ENCODE data around the gene NUDT4. TPM values are rescaled to one million over a fixed set of nuclear protein-coding genes. Genes with fewer than 3 reads are reported as not detected.
"Not testable (repeated sequence)": the region's sequence is repeated elsewhere in the genome, so short reads cannot be mapped to it uniquely, and the experiment has no call there.

NUDT4 gene
- polyA plus RNA-seq, 1 donor (not counting 4 experiments of a cell fraction or from before 2014, with no cell fraction given): 33.2 TPM

DNA sequence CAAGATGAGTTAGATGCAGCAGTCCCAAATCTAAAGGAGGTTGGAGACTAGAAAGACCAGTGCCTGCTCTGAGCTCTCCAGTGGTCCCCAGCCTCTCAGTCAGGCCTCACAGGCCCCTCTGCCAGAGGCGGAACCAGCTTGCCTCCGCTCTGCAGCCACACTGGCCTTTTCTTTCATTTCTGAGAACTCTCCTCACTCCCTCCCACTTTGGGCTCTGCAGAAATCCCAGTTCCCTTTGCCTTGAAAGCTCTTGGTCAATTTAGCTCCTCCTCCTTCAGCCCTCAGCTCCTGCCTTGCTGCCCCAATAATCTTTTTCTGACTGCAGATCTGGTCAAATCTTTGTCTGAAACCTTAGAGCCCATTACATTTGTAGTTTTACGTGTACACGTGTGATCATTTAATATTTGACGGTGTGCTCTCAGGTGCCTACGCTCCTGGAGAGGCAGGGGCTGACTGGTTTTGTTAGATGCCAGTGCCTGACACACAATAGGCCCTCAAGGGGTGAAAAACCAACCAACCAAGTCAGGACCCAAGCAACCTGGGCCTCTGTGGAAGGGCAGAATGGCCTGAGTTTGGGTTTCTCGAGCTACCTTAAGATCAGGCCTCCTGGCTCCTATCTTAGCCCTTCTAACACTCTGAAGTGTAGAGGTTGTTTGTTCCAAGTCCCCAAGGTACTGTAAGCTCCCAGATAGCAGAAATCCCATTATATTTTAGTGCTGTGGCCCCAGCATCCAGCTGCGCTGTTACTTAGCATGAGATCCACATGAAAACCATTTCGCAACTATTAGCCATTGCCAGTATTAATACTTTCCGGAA is 1.1 kb upstream of the NUDT4 start:
- Histone ChIP-seq H3K4me2 (ENCODE audit: control insufficient read depth, extremely low read depth, insufficient read depth, low read depth, low read length) (peak overlapping the region; percentile 94), H3K9me3 (ENCODE audit: control insufficient read depth, low read depth, low read length) (no peaks in the 10 kb centered on the region), H4K20me1 (ENCODE audit: control insufficient read depth, extremely low read depth, insufficient read depth, low read length) (peaks cover 5% of the 10 kb centered on the region), H3K4me3 (ENCODE audit: control insufficient read depth in 2 of 3, extremely low read depth in 1 of 3, insufficient read depth in 2 of 3, low read depth in 1 of 3, low read length in 3 of 3) (peak overlapping the region in 2 of 3 experiments; percentile 70 to 85), H2AFZ (ENCODE audit: control insufficient read depth, low read length) (peak overlapping the region; percentile 12), H3K9ac (ENCODE audit: control insufficient read depth, extremely low read depth, insufficient read depth, low read length) (peak overlapping the region; percentile 76), H3K9me1 (ENCODE audit: control insufficient read depth, extremely low read depth, insufficient read depth, low read length) (no peaks in the 10 kb centered on the region), H3K79me2 (ENCODE audit: control insufficient read depth, insufficient read depth, low read length) (peaks cover 34% of the 10 kb centered on the region), H3K27ac (ENCODE audit: control insufficient read depth, insufficient read depth, low read length) (no peak overlapping the region), H3K36me3 (ENCODE audit: control insufficient read depth in 2 of 2, extremely low read depth in 1 of 2, insufficient read depth in 2 of 2, low read length in 2 of 2) (no peaks in the 10 kb centered on the region), H3K4me1 (ENCODE audit: control insufficient read depth, extremely low read depth, insufficient read depth, low read length) (peaks cover 16% of the 10 kb centered on the region), H3K27me3 (ENCODE audit: control insufficient read depth, extremely low read depth, insufficient read depth, low read length) (no peaks in the 10 kb centered on the region)
- no peak for FAIRE-seq
- dilution Hi-C loops (cut with MboI; ENCODE audit: extremely low pct_ligation_motif_present, low sequenced_read_pairs): no loop called here
- no peak for TF ChIP-seq EZH2 (IDR thresholded peaks at IDR 0.05; ENCODE audit: low read length)
- no peak for DNase-seq (ENCODE audit: low read depth, low spot score)

DNA sequence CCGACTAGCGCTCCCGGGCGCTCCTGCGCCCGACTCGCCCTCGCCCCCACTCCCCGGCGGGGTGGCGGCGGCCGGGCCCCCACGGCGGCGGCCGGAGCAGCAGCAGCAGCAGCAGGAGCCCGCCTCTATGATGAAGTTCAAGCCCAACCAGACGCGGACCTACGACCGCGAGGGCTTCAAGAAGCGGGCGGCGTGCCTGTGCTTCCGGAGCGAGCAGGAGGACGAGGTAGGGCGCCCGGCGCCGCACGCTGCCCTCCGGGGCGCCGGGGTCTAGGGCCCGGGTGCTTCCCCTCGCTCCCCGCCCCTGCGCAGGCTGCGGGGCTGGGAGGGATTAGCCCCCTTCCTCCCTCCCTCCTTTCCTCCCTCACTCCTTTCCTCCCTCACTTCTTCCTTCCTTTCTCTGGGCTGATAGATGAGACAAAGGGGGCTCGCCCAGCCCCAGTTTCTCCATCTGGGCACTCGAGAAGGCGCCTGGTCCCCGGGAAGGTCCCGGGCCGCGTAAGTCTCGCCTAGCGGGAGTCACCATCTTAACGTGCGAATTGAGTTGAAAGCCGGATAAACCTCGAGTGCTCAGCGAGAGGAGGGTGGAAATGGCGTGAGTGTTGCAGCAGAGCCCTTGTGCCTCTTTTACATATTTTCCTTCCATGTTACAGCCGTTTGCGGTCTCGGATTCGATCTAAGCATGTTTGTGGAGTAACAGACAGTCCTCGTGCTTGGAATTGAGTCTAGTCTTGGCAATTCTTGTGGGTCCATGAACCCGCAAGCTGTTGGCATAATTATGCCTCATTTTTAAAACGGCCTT is 672 bp downstream of the NUDT4 start:
- H3K27me3 ChIP-seq (ENCODE audit: control insufficient read depth, extremely low read depth, insufficient read depth, low read length); H3K36me3 ChIP-seq (ENCODE audit: control insufficient read depth in 2 of 2, extremely low read depth in 1 of 2, insufficient read depth in 2 of 2, low read length in 2 of 2); dilution Hi-C loops (cut with MboI; ENCODE audit: extremely low pct_ligation_motif_present, low sequenced_read_pairs); H4K20me1 ChIP-seq (ENCODE audit: control insufficient read depth, extremely low read depth, insufficient read depth, low read length); DNase-seq (ENCODE audit: low read depth, low spot score); H3K9me3 ChIP-seq (ENCODE audit: control insufficient read depth, low read depth, low read length); FAIRE-seq; H3K9me1 ChIP-seq (ENCODE audit: control insufficient read depth, extremely low read depth, insufficient read depth, low read length): not testable (repeated sequence)
- H3K9ac ChIP-seq (ENCODE audit: control insufficient read depth, extremely low read depth, insufficient read depth, low read length): peak overlapping the region; percentile 86
- H3K4me2 ChIP-seq (ENCODE audit: control insufficient read depth, extremely low read depth, insufficient read depth, low read depth, low read length): peak overlapping the region; percentile 83
- peaks cover 52% of the 10 kb centered on the region for H3K79me2 ChIP-seq (ENCODE audit: control insufficient read depth, insufficient read depth, low read length)
- H3K4me3 ChIP-seq (ENCODE audit: control insufficient read depth in 2 of 3, extremely low read depth in 1 of 3, insufficient read depth in 2 of 3, low read depth in 1 of 3, low read length in 3 of 3): peak overlapping the region; percentile 62 to 94 (median 87)
- H3K4me1 ChIP-seq (ENCODE audit: control insufficient read depth, extremely low read depth, insufficient read depth, low read length): peaks cover 18% of the 10 kb centered on the region
- peak overlapping the region; percentile 86 for H3K27ac ChIP-seq (ENCODE audit: control insufficient read depth, insufficient read depth, low read length)
- peak overlapping the region; percentile 76 for H2AFZ ChIP-seq (ENCODE audit: control insufficient read depth, low read length)

DNA sequence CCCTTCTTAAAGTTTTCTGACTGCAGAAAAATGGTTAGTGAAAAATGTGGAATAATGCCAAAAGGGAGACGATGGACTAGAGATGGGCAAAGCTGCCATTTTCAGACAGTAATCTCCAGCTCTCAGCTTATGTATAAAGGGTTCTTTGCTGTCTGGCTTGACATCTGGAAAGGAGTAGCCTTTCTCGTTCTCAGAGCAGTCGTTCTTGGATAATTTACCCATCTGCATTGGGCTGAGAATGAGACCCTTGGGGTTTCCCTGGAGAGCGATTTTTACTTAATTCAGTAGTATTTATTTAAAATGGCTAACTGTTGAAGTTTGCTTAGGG is 1.2 kb downstream of the NUDT4 start:
- H3K9me3 ChIP-seq (ENCODE audit: control insufficient read depth, low read depth, low read length): no peaks in the 10 kb centered on the region
- peaks cover 18% of the 10 kb centered on the region for H3K4me1 ChIP-seq (ENCODE audit: control insufficient read depth, extremely low read depth, insufficient read depth, low read length)
- FAIRE-seq (no peak), DNase-seq (ENCODE audit: low read depth, low spot score) (no peak)
- peaks cover 57% of the 10 kb centered on the region for H3K79me2 ChIP-seq (ENCODE audit: control insufficient read depth, insufficient read depth, low read length)
- peak overlapping the region; percentile 86 for H3K27ac ChIP-seq (ENCODE audit: control insufficient read depth, insufficient read depth, low read length)
- TF ChIP-seq EZH2 (IDR thresholded peaks at IDR 0.05; ENCODE audit: low read length): no peak
- TF ChIP-seq, protein P1, sequence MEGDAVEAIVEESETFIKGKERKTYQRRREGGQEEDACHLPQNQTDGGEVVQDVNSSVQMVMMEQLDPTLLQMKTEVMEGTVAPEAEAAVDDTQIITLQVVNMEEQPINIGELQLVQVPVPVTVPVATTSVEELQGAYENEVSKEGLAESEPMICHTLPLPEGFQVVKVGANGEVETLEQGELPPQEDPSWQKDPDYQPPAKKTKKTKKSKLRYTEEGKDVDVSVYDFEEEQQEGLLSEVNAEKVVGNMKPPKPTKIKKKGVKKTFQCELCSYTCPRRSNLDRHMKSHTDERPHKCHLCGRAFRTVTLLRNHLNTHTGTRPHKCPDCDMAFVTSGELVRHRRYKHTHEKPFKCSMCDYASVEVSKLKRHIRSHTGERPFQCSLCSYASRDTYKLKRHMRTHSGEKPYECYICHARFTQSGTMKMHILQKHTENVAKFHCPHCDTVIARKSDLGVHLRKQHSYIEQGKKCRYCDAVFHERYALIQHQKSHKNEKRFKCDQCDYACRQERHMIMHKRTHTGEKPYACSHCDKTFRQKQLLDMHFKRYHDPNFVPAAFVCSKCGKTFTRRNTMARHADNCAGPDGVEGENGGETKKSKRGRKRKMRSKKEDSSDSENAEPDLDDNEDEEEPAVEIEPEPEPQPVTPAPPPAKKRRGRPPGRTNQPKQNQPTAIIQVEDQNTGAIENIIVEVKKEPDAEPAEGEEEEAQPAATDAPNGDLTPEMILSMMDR (optimal IDR thresholded peaks at IDR 0.05 in 1 of 3, IDR thresholded peaks at IDR 0.05 in 1 of 3, conservative IDR thresholded peaks at IDR 0.05 in 1 of 3; ENCODE audit: extremely low read depth in 1 of 3, insufficient read depth in 2 of 3, low read length in 3 of 3): no peak
- dilution Hi-C loops (cut with MboI; ENCODE audit: extremely low pct_ligation_motif_present, low sequenced_read_pairs): no loop called here
- peak overlapping the region; percentile 86 for H3K9ac ChIP-seq (ENCODE audit: control insufficient read depth, extremely low read depth, insufficient read depth, low read length)
- H3K4me2 ChIP-seq (ENCODE audit: control insufficient read depth, extremely low read depth, insufficient read depth, low read depth, low read length): peak overlapping the region; percentile 83
- H3K27me3 ChIP-seq (ENCODE audit: control insufficient read depth, extremely low read depth, insufficient read depth, low read length): no peaks in the 10 kb centered on the region
- H2AFZ ChIP-seq (ENCODE audit: control insufficient read depth, low read length): peak overlapping the region; percentile 76
- H4K20me1 ChIP-seq (ENCODE audit: control insufficient read depth, extremely low read depth, insufficient read depth, low read length): peaks cover 9% of the 10 kb centered on the region
- H3K9me1 ChIP-seq (ENCODE audit: control insufficient read depth, extremely low read depth, insufficient read depth, low read length): no peaks in the 10 kb centered on the region
- peaks cover 0 to 8% of the 10 kb centered on the region in 2 experiments for H3K36me3 ChIP-seq (ENCODE audit: control insufficient read depth in 2 of 2, extremely low read depth in 1 of 2, insufficient read depth in 2 of 2, low read length in 2 of 2)
- H3K4me3 ChIP-seq (ENCODE audit: control insufficient read depth in 2 of 3, extremely low read depth in 1 of 3, insufficient read depth in 2 of 3, low read depth in 1 of 3, low read length in 3 of 3): peak overlapping the region; percentile 62 to 94 (median 87)

Measured in keratinocyte (primary cell).